Memory B cell (primary cell): ENCODE measurements around the gene MYZAP.

ENCODE experiments used
- ATAC-seq: fragments of 150-1000 bp; cut with Tn5 transposase; 2 replicates; pipeline ENCODE4 v1.10.0; 2021; ENCODE audit warnings: low read depth, mild to moderate bottlenecking, moderate library complexity
- DNase-seq, 2 donors: peaks; one replicate each; pipeline ENCODE4 v3.0.0; 2022; ENCODE audit warnings: low spot score in 2 of 2
- H3K27ac Mint-ChIP-seq: one replicate; pipeline ENCODE4 v1.8.0; 2022; ENCODE audit warnings: mild to moderate bottlenecking, moderate library complexity, mixed read lengths
- H3K27me3 Mint-ChIP-seq: one replicate; pipeline ENCODE4 v1.8.0; 2022; ENCODE audit warnings: mixed read lengths
- H3K36me3 Mint-ChIP-seq: one replicate; pipeline ENCODE4 v1.8.0; 2022; ENCODE audit warnings: mild to moderate bottlenecking, mixed read lengths
- H3K4me1 Mint-ChIP-seq: one replicate; pipeline ENCODE4 v1.8.0; 2022; ENCODE audit warnings: mixed read lengths
- H3K4me3 Mint-ChIP-seq: one replicate; pipeline ENCODE4 v1.8.0; 2022; ENCODE audit warnings: mild to moderate bottlenecking, moderate library complexity, mixed read lengths
- H3K9me3 Mint-ChIP-seq: one replicate; pipeline ENCODE4 v1.8.0; 2022; ENCODE audit warnings: mixed read lengths

The MYZAP gene

GRCh38 chr15:57592426-57592825, 722 bp downstream of the MYZAP start:
- Mint-ChIP-seq H3K36me3 (peaks cover 6% of the 10 kb centered on the region), H3K27me3 (peaks cover 14% of the 10 kb centered on the region), H3K27ac (no peak overlapping the region), H3K9me3 (peaks cover 2% of the 10 kb centered on the region), H3K4me1 (peaks cover 19% of the 10 kb centered on the region), H3K4me3 (peak overlapping the region; percentile 47)
- no peak for ATAC-seq
- DNase-seq: no peak

- ATAC-seq (no peak), DNase-seq (no peak)
- H3K4me1 Mint-ChIP-seq: peaks cover 14% of the 10 kb centered on the region
- H3K27me3 Mint-ChIP-seq: peaks cover 14% of the 10 kb centered on the region
- H3K27ac Mint-ChIP-seq: no peak overlapping the region
- no peaks in the 10 kb centered on the region for H3K9me3 Mint-ChIP-seq
- H3K36me3 Mint-ChIP-seq: peaks cover 2% of the 10 kb centered on the region
- H3K4me3 Mint-ChIP-seq: peak overlapping the region; percentile 47
Observed at GRCh38 chr15:57592836-57593420, 1.2 kb downstream of the MYZAP start.

DNA sequence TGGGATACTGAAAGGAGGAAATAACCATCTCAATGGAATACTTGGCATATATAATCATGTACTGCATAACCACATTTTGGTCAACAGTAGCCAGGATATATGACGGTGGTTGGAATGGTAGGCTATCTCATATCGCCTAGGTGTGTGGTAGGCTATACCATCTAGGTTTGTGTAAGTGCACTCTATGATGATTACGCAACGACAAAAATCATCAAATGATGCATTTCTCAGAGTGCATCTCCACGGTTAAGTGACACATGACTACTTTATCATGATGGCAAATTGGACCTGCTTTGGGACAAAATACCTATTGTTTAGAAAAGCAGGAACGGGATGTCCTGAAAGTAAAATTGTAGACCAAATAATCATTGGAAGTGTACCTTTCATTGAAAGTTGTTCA, 2.8 kb downstream of the MYZAP start:
- no peaks in the 10 kb centered on the region for H3K9me3 Mint-ChIP-seq
- DNase-seq: no peak
- peaks cover 2% of the 10 kb centered on the region for H3K36me3 Mint-ChIP-seq
- H3K4me3 Mint-ChIP-seq: no peak overlapping the region
- ATAC-seq: no peak
- peaks cover 9% of the 10 kb centered on the region for H3K4me1 Mint-ChIP-seq
- no peak overlapping the region for H3K27ac Mint-ChIP-seq
- peaks cover 14% of the 10 kb centered on the region for H3K27me3 Mint-ChIP-seq

GRCh38 chr15:57595011-57595866, 3.5 kb downstream of the MYZAP start:
- ATAC-seq: no peak
- H3K27me3 Mint-ChIP-seq: peaks cover 9% of the 10 kb centered on the region
- peaks cover 8% of the 10 kb centered on the region for H3K4me1 Mint-ChIP-seq
- H3K36me3 Mint-ChIP-seq: no peaks in the 10 kb centered on the region
- H3K4me3 Mint-ChIP-seq: no peak overlapping the region
- H3K27ac Mint-ChIP-seq: no peak overlapping the region
- H3K9me3 Mint-ChIP-seq: no peaks in the 10 kb centered on the region
- DNase-seq: no peak

- DNase-seq: no peak
- Mint-ChIP-seq H3K27me3 (peaks cover 5% of the 10 kb centered on the region), H3K4me3 (no peak overlapping the region), H3K36me3 (no peaks in the 10 kb centered on the region), H3K27ac (no peak overlapping the region), H3K9me3 (no peaks in the 10 kb centered on the region), H3K4me1 (peaks cover 1% of the 10 kb centered on the region)
- no peak for ATAC-seq
Observed at GRCh38 chr15:57596301-57596855, 4.7 kb downstream of the MYZAP start.

DNA sequence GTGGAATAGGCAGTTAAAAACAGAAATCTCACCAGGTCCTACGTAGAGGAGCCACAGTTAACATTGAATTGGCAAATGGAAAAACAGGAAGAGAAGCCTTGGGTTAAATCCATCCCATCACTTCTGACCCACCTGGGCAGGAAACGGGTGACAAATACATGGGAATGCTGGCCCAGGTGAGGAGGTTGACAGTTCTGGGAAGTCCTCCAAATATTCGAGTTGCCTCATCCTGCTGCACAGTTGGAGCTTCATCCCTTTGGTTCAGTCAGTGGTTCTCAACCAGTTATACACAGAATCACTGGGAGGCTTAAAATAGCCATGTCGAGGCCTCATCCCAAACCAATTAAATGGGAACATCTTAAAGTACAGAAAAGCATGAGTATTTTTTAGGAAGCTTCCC, 5.3 kb downstream of the MYZAP start:
- Mint-ChIP-seq H3K4me3 (no peak overlapping the region), H3K4me1 (no peaks in the 10 kb centered on the region), H3K27ac (no peak overlapping the region), H3K27me3 (peaks cover 3% of the 10 kb centered on the region), H3K9me3 (no peaks in the 10 kb centered on the region), H3K36me3 (no peaks in the 10 kb centered on the region)
- no peak for ATAC-seq
- DNase-seq: no peak

DNA sequence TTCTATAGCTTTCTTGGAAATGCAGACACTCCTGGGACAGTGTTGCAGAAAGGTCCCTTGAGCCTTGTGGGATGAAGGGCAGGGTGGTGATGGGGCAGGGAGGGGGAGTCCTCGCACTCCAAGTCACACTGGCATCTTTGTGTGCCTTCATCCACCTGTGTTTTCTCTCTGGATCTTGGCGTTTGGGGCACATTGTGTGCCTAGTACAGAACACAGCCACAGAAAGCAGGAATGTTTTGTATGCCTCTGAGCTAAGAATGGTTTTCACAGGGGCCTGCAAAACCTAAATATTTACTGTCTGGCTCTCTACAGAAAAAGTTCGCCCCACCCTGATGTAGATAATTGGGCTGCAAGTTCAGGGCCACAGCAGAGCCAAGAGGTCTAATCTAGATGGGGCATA, 5.7 kb downstream of the MYZAP start:
- no peak for DNase-seq
- peaks cover 3% of the 10 kb centered on the region for H3K27me3 Mint-ChIP-seq
- no peak for ATAC-seq
- no peaks in the 10 kb centered on the region for H3K9me3 Mint-ChIP-seq
- no peaks in the 10 kb centered on the region for H3K4me1 Mint-ChIP-seq
- H3K36me3 Mint-ChIP-seq: no peaks in the 10 kb centered on the region
- H3K27ac Mint-ChIP-seq: no peak overlapping the region
- H3K4me3 Mint-ChIP-seq: no peak overlapping the region

GRCh38 chr15:57598346-57598745, 6.6 kb downstream of the MYZAP start:
- H3K4me1 Mint-ChIP-seq: no peaks in the 10 kb centered on the region
- no peak overlapping the region for H3K27ac Mint-ChIP-seq
- H3K36me3 Mint-ChIP-seq: no peaks in the 10 kb centered on the region
- H3K27me3 Mint-ChIP-seq: peaks cover 3% of the 10 kb centered on the region
- ATAC-seq (no peak), DNase-seq (no peak)
- no peak overlapping the region for H3K4me3 Mint-ChIP-seq
- H3K9me3 Mint-ChIP-seq: no peaks in the 10 kb centered on the region

DNA sequence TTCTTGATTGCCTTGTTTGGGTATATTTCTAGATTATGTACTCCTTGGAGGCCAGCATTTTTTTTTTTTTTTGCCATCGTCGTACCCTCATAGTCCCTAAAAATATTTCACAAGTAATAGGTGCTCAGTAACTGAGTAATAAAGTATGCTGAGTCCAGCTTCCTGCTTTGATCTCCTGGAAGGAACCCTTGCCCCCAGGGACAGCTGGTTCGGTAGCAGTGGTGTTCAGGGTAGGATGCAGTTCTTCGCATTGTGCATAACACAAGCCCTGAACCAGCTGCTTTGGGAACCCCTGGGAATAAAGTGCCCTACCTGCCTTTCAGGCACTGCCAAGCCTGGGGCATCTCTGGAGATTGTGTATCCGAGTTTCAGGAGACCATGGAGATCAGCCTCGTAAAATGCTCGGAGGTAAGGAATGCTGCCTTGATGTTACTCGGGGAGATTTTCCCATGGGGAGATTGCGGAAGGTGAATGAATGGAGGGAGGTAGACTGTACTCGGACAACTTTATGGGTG, 7.6 kb downstream of the MYZAP start:
- DNase-seq (no peak), ATAC-seq (no peak)
- H3K4me3 Mint-ChIP-seq: no peak overlapping the region
- no peaks in the 10 kb centered on the region for H3K9me3 Mint-ChIP-seq
- H3K27ac Mint-ChIP-seq: no peak overlapping the region
- H3K4me1 Mint-ChIP-seq: no peaks in the 10 kb centered on the region
- H3K36me3 Mint-ChIP-seq: no peaks in the 10 kb centered on the region
- H3K27me3 Mint-ChIP-seq: peaks cover 3% of the 10 kb centered on the region

DNA sequence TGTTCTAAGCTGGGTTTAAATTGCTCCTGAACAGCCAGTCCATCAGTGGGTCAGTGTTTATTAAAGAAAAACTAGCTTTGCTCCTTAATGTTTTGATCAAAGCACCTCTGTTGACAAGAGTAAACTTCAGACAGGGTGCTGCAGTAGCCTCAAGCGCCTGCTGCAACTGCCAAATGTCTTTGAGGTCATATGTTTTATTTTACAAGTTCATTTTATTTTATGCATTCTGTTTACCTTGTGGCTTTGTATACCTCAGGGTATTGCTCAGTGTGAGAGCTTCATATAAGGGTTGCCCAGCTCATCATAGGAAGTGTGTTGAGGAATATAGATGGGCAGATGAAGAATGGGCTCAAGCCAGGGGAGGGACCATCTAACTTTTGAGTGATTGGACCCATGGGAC, 8.5 kb downstream of the MYZAP start:
- H3K4me3 Mint-ChIP-seq: no peak overlapping the region
- H3K4me1 Mint-ChIP-seq: no peaks in the 10 kb centered on the region
- no peak overlapping the region for H3K27ac Mint-ChIP-seq
- peaks cover 5% of the 10 kb centered on the region for H3K27me3 Mint-ChIP-seq
- DNase-seq (no peak), ATAC-seq (no peak)
- H3K36me3 Mint-ChIP-seq: no peaks in the 10 kb centered on the region
- no peaks in the 10 kb centered on the region for H3K9me3 Mint-ChIP-seq

DNA sequence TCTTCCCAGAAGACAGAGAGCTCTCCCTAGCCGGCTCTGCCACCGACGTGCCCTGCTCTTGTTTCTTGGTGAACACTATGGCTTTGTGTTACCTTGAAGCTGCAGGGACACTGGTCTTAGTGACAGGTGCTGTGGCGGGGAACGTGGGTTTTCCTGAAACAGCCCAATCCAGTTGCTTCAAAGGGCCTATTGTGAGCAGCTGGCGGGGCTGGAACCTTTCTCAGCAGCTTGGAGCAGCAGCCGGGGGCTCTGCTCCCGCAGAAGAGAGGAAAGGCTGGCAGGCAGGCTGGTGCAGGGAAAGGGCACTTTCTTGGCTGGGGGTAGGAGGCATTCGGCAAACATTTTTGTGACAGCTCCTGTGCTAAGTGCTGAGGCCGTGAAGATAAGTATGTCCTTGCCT, 12.8 kb downstream of the MYZAP start:
- ATAC-seq (no peak), DNase-seq (no peak)
- peaks cover 5% of the 10 kb centered on the region for H3K27me3 Mint-ChIP-seq
- H3K4me1 Mint-ChIP-seq: no peaks in the 10 kb centered on the region
- H3K27ac Mint-ChIP-seq: no peak overlapping the region
- H3K9me3 Mint-ChIP-seq: no peaks in the 10 kb centered on the region
- H3K36me3 Mint-ChIP-seq: no peaks in the 10 kb centered on the region
- H3K4me3 Mint-ChIP-seq: no peak overlapping the region

GRCh38 chr15:57605491-57605890, 13.8 kb downstream of the MYZAP start:
- no peaks in the 10 kb centered on the region for H3K36me3 Mint-ChIP-seq
- no peak for DNase-seq
- no peaks in the 10 kb centered on the region for H3K4me1 Mint-ChIP-seq
- no peak overlapping the region for H3K4me3 Mint-ChIP-seq
- no peak overlapping the region for H3K27ac Mint-ChIP-seq
- peaks cover 4% of the 10 kb centered on the region for H3K27me3 Mint-ChIP-seq
- ATAC-seq: no peak
- H3K9me3 Mint-ChIP-seq: no peaks in the 10 kb centered on the region

DNA sequence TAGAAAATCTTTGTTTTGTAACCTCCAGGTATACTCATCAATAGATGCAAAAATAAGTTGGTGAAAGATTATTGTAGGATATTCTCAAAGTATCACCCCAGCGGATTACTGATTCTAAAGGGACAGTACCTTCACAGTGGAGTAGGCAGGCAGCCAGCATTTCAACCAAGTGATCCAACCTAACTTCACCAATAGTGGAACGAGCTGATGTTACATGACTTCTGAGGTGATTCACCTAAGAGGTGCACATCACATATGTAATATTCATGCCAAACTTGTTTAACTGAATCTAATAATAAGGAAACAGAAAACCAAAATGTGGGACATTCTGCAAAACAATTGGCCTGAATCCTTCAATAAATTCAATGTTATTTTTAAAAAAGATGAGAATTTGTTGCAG, 14.3 kb downstream of the MYZAP start:
- peaks cover 4% of the 10 kb centered on the region for H3K27me3 Mint-ChIP-seq
- no peaks in the 10 kb centered on the region for H3K9me3 Mint-ChIP-seq
- no peaks in the 10 kb centered on the region for H3K36me3 Mint-ChIP-seq
- no peak overlapping the region for H3K27ac Mint-ChIP-seq
- no peak overlapping the region for H3K4me3 Mint-ChIP-seq
- no peaks in the 10 kb centered on the region for H3K4me1 Mint-ChIP-seq
- no peak for DNase-seq
- no peak for ATAC-seq

DNA sequence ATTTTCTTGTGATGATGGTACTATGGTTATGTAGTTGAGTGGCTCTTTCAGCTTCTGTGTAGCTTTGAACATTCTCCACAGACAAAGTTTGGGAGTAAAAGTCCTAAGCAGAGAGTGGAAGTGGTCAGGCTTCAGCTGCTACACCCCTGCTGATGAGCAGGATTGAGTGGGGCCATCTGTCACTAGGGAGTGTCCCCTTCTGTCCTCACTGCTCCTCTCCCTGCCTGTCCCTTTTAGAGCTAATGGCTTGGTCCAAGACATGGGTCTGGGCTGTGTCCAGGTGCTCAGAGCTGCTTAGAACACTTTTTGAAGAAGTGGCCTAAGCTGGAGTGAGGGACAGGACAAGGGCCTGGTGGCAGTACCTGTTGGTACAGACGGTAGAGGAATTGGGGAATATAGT, 15.1 kb downstream of the MYZAP start:
- no peak for ATAC-seq
- Mint-ChIP-seq H3K27me3 (peaks cover 3% of the 10 kb centered on the region), H3K4me1 (no peaks in the 10 kb centered on the region), H3K4me3 (no peak overlapping the region), H3K36me3 (no peaks in the 10 kb centered on the region), H3K27ac (no peak overlapping the region), H3K9me3 (no peaks in the 10 kb centered on the region)
- DNase-seq: no peak
